ENCODE results near the gene EFS.

DNA sequence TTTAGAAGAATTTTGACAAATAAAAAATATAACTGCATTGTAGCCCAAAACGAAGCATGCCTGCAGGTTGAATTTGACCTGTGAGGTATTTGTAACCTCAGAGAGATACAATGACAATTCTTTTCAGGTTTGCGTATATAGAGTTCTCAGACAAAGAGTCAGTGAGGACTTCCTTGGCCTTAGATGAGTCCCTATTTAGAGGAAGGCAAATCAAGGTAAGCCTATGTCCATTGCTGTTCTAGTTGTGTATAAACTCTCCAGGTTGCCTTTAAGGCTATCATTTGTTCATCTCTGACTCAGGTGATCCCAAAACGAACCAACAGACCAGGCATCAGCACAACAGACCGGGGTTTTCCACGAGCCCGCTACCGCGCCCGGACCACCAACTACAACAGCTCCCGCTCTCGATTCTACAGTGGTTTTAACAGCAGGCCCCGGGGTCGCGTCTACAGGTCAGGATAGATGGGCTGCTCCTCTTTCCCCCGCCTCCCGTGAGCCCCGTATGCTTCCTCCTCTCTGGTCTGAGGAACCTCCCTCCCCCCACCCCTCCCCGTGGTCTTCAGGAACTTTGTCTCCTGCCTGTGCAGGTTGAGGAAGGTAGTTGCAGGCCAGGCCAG is 41.0 kb downstream of the EFS start:
- TF ChIP-seq CTCF (optimal IDR thresholded peaks at IDR 0.05 in 1 of 3, IDR thresholded peaks at IDR 0.05 in 1 of 3, conservative IDR thresholded peaks at IDR 0.05 in 1 of 3; ENCODE audit: extremely low read depth in 1 of 3, insufficient read depth in 2 of 3, low read length in 3 of 3) (no peak), EZH2 (IDR thresholded peaks at IDR 0.05; ENCODE audit: low read length) (no peak)
